Stomach (tissue), 4 donors: ENCODE measurements around the gene ZAR1.
"Not testable (repeated sequence)": the region's sequence is repeated elsewhere in the genome, so short reads cannot be mapped to it uniquely, and the experiment has no call there.

Experiments used
- CTCF ChIP-seq, 7 experiments: fragments of 450-650 bp in 4 of 7; fragments of 200-600 bp in 3 of 7; sonication (generic) in 3 of 7; IDR thresholded peaks; one replicate each; pipeline ENCODE4 v1.5.1; 2016 to 2019; ENCODE audit warnings: antibody characterized with exemption in 7 of 7, control low read depth in 2 of 7, mild to moderate bottlenecking in 1 of 7
- EP300 ChIP-seq: sonication (generic); formaldehyde crosslinking; IDR thresholded peaks from one replicate; pipeline ENCODE4 v1.6.1; 2017; ENCODE audit warnings: antibody characterized with exemption
- POLR2A ChIP-seq, 4 donors: fragments of 450-650 bp; IDR thresholded peaks; one replicate each; pipeline ENCODE4 v1.6.1; 2016; ENCODE audit warnings: antibody characterized with exemption in 4 of 4, control low read depth in 2 of 4, mild to moderate bottlenecking in 1 of 4, moderate library complexity in 1 of 4
- POLR2AphosphoS5 ChIP-seq, 3 donors: sonication (generic); formaldehyde crosslinking; IDR thresholded peaks; one replicate each; pipeline ENCODE4 v1.6.1; 2016; ENCODE audit warnings: antibody characterized with exemption in 3 of 3

- not testable (repeated sequence) for TF ChIP-seq CTCF (IDR thresholded peaks at IDR 0.05); EP300; POLR2A (IDR thresholded peaks at IDR 0.05); POLR2AphosphoS5 (IDR thresholded peaks at IDR 0.05)
Measured at GRCh38 chr4:48451656-48452055, 38.4 kb upstream of the ZAR1 start.
